GM12878 (cell line): ENCODE data around the gene SLC38A3. TPM values are rescaled to one million over a fixed set of nuclear protein-coding genes. Genes with fewer than 3 reads are reported as not detected.

Experiments used
- ATF7 ChIP-seq: fragments of 450-650 bp; IDR thresholded peaks from 2 replicates; pipeline ENCODE4 v1.6.1; 2016; ENCODE audit warnings: low read depth, mild to moderate bottlenecking
- CBX3 ChIP-seq: fragments of 200-600 bp; sonication (generic); IDR thresholded peaks from 2 replicates; pipeline ENCODE4 v1.6.1; 2016; ENCODE audit warnings: low read depth, borderline replicate concordance
- ETV6 ChIP-seq, 2 experiments: fragments of 450-650 bp in 1 of 2; IDR thresholded peaks in 1 of 2; conservative IDR thresholded peaks in 1 of 2; 2 replicates each; pipeline ENCODE4 v1.6.1; 2014; ENCODE audit warnings: antibody characterized with exemption in 1 of 2, borderline replicate concordance in 1 of 2, low read depth in 1 of 2, mild to moderate bottlenecking in 1 of 2, moderate library complexity in 1 of 2
- FOXK2 ChIP-seq: fragments of 450-650 bp; IDR thresholded peaks from 2 replicates; pipeline ENCODE4 v1.6.1; 2017; ENCODE audit warnings: mild to moderate bottlenecking, moderate library complexity
- HCFC1 ChIP-seq: fragments of 150-350 bp; IDR thresholded peaks from 2 replicates; pipeline ENCODE4 v1.6.1; 2014; ENCODE audit warnings: low read length
- IKZF1 ChIP-seq: fragments of 450-650 bp; conservative IDR thresholded peaks from 2 replicates; pipeline ENCODE4 v1.6.1; 2017; ENCODE audit warnings: antibody characterized with exemption, mild to moderate bottlenecking
- IRF4 ChIP-seq: IDR thresholded peaks from 2 replicates; pipeline ENCODE4 v1.6.1; 2011; ENCODE audit warnings: low read depth, low read length
- KAT2A ChIP-seq: conservative IDR thresholded peaks from 2 replicates; pipeline ENCODE4 v1.6.1; 2011; ENCODE audit warnings: low read depth, low read length; ENCODE audit not compliant: control insufficient read depth
- MEF2B ChIP-seq: fragments of 450-650 bp; IDR thresholded peaks from 2 replicates; pipeline ENCODE4 v1.6.1; 2018; ENCODE audit warnings: mild to moderate bottlenecking, moderate library complexity; ENCODE audit not compliant: partially characterized antibody, poor library complexity, severe bottlenecking
- MYB ChIP-seq: fragments of 150-350 bp; IDR thresholded peaks from 2 replicates; pipeline ENCODE4 v1.6.1; 2014; ENCODE audit warnings: mild to moderate bottlenecking, low read depth, low read length, borderline replicate concordance
- NR2F1 ChIP-seq: fragments of 450-650 bp; conservative IDR thresholded peaks from 2 replicates; pipeline ENCODE4 v1.6.1; 2017; ENCODE audit warnings: mild to moderate bottlenecking
- RAD51 ChIP-seq: fragments of 450-650 bp; IDR thresholded peaks from 2 replicates; pipeline ENCODE4 v1.6.1; 2016; ENCODE audit warnings: moderate library complexity, mild to moderate bottlenecking, inconsistent platforms
- SMAD5 ChIP-seq: IDR thresholded peaks from 2 replicates; pipeline ENCODE4 v1.6.1; 2016; ENCODE audit warnings: antibody characterized with exemption, low read depth
- SUZ12 ChIP-seq: fragments of 200-600 bp; sonication (generic); IDR thresholded peaks from one replicate; pipeline ENCODE4 v1.6.1; 2018; ENCODE audit warnings: antibody characterized with exemption, mild to moderate bottlenecking; ENCODE audit not compliant: unreplicated experiment
- polyA plus RNA-seq, 11 experiments: library from polyadenylated mRNA; depleted of rRNA in 4 of 11; unstranded in 6 of 11; stranded (reverse) in 5 of 11; fragments of >200 nt; fragmentation: Nextera tagmentation in 4 of 11; fragmentation: Illumina TruSeq in 1 of 11; extraction: Ambion mirVana in 4 of 11; extraction: Trizol in 1 of 11; gene quantifications; 1 replicate in 1 of 11; 2 replicates in 10 of 11; pipeline versions ENCODE4 v1.2.1 to v1.2.3, GENCODE V29; 2011 to 2016; ENCODE audit warnings: inconsistent platforms in 2 of 11, missing spikeins in 2 of 11, low read depth in 1 of 11
- total RNA-seq, 4 experiments: library from RNA; depleted of rRNA in 3 of 4; stranded (reverse); fragments of >200 nt in 3 of 4; fragmentation: Illumina TruSeq in 1 of 4; extraction: Trizol in 1 of 4; gene quantifications; 2 replicates each; pipeline versions ENCODE4 v1.2.1 to v1.2.3, GENCODE V29; 2013 to 2021
- TF ChIP-seq, protein P1 (sequence below): fragments of 450-650 bp; IDR thresholded peaks from 2 replicates; pipeline ENCODE4 v1.6.1; 2017; ENCODE audit warnings: antibody characterized with exemption, mild to moderate bottlenecking, moderate library complexity
- TF ChIP-seq, protein P2 (sequence below): fragments of 150-350 bp; IDR thresholded peaks from 2 replicates; pipeline ENCODE4 v1.6.1; 2014; ENCODE audit warnings: mild to moderate bottlenecking, low read depth, low read length
- TF ChIP-seq, protein P3 (sequence below): fragments of 450-650 bp; IDR thresholded peaks from 2 replicates; pipeline ENCODE4 v1.6.1; 2017; ENCODE audit warnings: mild to moderate bottlenecking, moderate library complexity
- TF ChIP-seq, protein P4 (sequence below): fragments of 450-650 bp; IDR thresholded peaks from 2 replicates; pipeline ENCODE4 v1.6.1; 2017; ENCODE audit warnings: mild to moderate bottlenecking

SLC38A3 gene
- total and polyA plus RNA-seq, 10 of the 15 experiments (the other 5 are each of a cell fraction or from before 2014, with no cell fraction given): 0.14 TPM; not detected in 9

DNA sequence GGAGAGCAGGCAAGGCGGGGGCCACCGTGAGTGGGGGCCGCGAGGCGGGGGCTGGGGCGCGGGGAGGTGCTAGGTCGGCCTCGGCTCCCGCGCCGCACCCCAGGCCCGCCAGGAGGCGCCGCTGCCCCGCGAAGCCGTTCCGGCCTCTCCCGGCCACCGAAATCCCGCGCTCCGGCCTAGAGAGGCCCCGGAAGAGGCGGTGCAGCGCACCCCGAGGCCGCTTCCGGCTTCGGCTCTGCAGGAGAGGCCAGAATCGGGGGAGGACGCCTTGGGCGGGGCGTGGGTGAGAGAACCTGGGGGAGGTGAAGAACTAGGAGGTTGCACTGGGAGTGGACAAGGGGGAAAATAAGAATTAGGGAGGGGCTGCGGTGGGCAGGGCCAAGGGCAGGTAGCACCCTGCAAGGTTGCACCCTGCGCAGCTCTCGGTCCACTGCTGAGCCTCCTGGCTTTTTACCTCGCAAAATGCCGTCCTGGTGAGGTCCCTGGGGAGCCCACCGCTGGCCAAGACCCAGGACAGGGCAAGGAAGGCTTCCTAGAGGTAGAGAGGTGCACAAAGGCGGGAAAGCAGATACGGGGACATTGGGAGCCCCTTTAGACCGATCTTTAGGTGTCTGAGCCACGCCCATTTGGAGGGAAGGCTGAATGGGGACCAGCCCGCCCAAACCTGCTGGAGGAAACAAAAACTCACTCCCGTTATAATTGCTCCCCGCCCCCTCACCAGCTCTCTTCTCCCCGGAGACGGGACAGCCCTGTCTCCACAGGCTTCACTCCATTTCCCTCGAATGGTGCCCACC lies 22.5 kb downstream of the SLC38A3 start (continued):
- TF ChIP-seq SMAD5: no peak
- TF ChIP-seq IKZF1: peak; percentile 82
- no peak for TF ChIP-seq IRF4
- 0 out of 2 replicates have a peak, but pooled peaks have one; percentile 38 for TF ChIP-seq NR2F1
- TF ChIP-seq KAT2A: no peak
- TF ChIP-seq, protein P1, sequence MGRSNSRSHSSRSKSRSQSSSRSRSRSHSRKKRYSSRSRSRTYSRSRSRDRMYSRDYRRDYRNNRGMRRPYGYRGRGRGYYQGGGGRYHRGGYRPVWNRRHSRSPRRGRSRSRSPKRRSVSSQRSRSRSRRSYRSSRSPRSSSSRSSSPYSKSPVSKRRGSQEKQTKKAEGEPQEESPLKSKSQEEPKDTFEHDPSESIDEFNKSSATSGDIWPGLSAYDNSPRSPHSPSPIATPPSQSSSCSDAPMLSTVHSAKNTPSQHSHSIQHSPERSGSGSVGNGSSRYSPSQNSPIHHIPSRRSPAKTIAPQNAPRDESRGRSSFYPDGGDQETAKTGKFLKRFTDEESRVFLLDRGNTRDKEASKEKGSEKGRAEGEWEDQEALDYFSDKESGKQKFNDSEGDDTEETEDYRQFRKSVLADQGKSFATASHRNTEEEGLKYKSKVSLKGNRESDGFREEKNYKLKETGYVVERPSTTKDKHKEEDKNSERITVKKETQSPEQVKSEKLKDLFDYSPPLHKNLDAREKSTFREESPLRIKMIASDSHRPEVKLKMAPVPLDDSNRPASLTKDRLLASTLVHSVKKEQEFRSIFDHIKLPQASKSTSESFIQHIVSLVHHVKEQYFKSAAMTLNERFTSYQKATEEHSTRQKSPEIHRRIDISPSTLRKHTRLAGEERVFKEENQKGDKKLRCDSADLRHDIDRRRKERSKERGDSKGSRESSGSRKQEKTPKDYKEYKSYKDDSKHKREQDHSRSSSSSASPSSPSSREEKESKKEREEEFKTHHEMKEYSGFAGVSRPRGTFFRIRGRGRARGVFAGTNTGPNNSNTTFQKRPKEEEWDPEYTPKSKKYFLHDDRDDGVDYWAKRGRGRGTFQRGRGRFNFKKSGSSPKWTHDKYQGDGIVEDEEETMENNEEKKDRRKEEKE: no peak
- TF ChIP-seq, protein P2, sequence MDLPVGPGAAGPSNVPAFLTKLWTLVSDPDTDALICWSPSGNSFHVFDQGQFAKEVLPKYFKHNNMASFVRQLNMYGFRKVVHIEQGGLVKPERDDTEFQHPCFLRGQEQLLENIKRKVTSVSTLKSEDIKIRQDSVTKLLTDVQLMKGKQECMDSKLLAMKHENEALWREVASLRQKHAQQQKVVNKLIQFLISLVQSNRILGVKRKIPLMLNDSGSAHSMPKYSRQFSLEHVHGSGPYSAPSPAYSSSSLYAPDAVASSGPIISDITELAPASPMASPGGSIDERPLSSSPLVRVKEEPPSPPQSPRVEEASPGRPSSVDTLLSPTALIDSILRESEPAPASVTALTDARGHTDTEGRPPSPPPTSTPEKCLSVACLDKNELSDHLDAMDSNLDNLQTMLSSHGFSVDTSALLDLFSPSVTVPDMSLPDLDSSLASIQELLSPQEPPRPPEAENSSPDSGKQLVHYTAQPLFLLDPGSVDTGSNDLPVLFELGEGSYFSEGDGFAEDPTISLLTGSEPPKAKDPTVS: peak; percentile 51; the same call in 1 of the 2 replicates
- no peak for TF ChIP-seq SUZ12
- TF ChIP-seq, protein P3, sequence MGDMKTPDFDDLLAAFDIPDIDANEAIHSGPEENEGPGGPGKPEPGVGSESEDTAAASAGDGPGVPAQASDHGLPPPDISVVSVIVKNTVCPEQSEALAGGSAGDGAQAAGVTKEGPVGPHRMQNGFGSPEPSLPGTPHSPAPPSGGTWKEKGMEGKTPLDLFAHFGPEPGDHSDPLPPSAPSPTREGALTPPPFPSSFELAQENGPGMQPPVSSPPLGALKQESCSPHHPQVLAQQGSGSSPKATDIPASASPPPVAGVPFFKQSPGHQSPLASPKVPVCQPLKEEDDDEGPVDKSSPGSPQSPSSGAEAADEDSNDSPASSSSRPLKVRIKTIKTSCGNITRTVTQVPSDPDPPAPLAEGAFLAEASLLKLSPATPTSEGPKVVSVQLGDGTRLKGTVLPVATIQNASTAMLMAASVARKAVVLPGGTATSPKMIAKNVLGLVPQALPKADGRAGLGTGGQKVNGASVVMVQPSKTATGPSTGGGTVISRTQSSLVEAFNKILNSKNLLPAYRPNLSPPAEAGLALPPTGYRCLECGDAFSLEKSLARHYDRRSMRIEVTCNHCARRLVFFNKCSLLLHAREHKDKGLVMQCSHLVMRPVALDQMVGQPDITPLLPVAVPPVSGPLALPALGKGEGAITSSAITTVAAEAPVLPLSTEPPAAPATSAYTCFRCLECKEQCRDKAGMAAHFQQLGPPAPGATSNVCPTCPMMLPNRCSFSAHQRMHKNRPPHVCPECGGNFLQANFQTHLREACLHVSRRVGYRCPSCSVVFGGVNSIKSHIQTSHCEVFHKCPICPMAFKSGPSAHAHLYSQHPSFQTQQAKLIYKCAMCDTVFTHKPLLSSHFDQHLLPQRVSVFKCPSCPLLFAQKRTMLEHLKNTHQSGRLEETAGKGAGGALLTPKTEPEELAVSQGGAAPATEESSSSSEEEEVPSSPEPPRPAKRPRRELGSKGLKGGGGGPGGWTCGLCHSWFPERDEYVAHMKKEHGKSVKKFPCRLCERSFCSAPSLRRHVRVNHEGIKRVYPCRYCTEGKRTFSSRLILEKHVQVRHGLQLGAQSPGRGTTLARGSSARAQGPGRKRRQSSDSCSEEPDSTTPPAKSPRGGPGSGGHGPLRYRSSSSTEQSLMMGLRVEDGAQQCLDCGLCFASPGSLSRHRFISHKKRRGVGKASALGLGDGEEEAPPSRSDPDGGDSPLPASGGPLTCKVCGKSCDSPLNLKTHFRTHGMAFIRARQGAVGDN: peak; percentile 51; the same call in 1 of the 2 replicates
- no peak for TF ChIP-seq RAD51
- no peak for TF ChIP-seq MYB
- TF ChIP-seq ETV6 (conservative IDR thresholded peaks at IDR 0.05 in 1 of 2, IDR thresholded peaks at IDR 0.05 in 1 of 2; ENCODE audit: borderline replicate concordance in 1 of 2, low read depth in 1 of 2): 0 out of 4 replicates have a peak, but pooled peaks of 1 of the 2 experiments have one; percentile 21
- peak; percentile 70 for TF ChIP-seq HCFC1
- no peak for TF ChIP-seq FOXK2
- TF ChIP-seq MEF2B: peak; percentile 90
- TF ChIP-seq ATF7: peak; percentile 48
- no peak for TF ChIP-seq CBX3
- TF ChIP-seq, protein P4, sequence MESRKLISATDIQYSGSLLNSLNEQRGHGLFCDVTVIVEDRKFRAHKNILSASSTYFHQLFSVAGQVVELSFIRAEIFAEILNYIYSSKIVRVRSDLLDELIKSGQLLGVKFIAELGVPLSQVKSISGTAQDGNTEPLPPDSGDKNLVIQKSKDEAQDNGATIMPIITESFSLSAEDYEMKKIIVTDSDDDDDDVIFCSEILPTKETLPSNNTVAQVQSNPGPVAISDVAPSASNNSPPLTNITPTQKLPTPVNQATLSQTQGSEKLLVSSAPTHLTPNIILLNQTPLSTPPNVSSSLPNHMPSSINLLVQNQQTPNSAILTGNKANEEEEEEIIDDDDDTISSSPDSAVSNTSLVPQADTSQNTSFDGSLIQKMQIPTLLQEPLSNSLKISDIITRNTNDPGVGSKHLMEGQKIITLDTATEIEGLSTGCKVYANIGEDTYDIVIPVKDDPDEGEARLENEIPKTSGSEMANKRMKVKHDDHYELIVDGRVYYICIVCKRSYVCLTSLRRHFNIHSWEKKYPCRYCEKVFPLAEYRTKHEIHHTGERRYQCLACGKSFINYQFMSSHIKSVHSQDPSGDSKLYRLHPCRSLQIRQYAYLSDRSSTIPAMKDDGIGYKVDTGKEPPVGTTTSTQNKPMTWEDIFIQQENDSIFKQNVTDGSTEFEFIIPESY: no peak
